ENCODE data around the gene TMOD2. TPM values are rescaled to one million over a fixed set of nuclear protein-coding genes. Genes with fewer than 3 reads are reported as not detected.

Gene TMOD2
- total RNA-seq, 2 experiments from 2014 or later, result 5.6 to 6.9 TPM

- Histone ChIP-seq H3K4me3 (ENCODE audit: low read length) (no peak overlapping the region), H3K36me3 (ENCODE audit: insufficient read depth, low read length) (no peaks in the 10 kb centered on the region), H3K27ac (ENCODE audit: low read depth in 1 of 2, low read length in 2 of 2) (no peak overlapping the region), H3K9me3 (ENCODE audit: control insufficient read depth in 1 of 2, insufficient read depth in 1 of 2, low read length in 2 of 2) (no peaks in the 10 kb centered on the region), H3K27me3 (ENCODE audit: control insufficient read depth in 1 of 2, insufficient read depth in 2 of 2, low read length in 2 of 2) (no peaks in the 10 kb centered on the region), H3K4me1 (ENCODE audit: insufficient read depth, low read length) (no peaks in the 10 kb centered on the region)
- DNase-seq (no peak), ATAC-seq (ENCODE audit: poor library complexity) (no peak)
- Mint-ChIP-seq H3K27ac (no peak overlapping the region), H3K9me3 (no peaks in the 10 kb centered on the region), H3K4me1 (ENCODE audit: low read depth) (peaks cover 22% of the 10 kb centered on the region), H3K4me3 (no peak overlapping the region), H3K36me3 (ENCODE audit: low read depth) (no peaks in the 10 kb centered on the region), H3K27me3 (no peaks in the 10 kb centered on the region)
- intact Hi-C loops (cut with DNase I, micrococcal nuclease), result no loop called here
- TF ChIP-seq CTCF (IDR thresholded peaks at IDR 0.05), result no peak
- POLR2A ChIA-PET, result interaction anchor here (1.0 kb wide), 1 partner anchor 9 kb away, joined by 3 read pairs; no protein-coding TSS in a partner anchor
- CTCF ChIA-PET, result interaction anchor here (1.7 to 5.5 kb wide), 2 partner anchors 18 to 109 kb away, joined by 9 to 26 read pairs; no protein-coding TSS in a partner anchor
Measured at GRCh38 chr15:51758645-51759044, 7.2 kb downstream of the TMOD2 start.

GRCh38 chr15:51759557-51760070 is 8.2 kb downstream of the TMOD2 start:
- H3K27me3 ChIP-seq (ENCODE audit: control insufficient read depth in 1 of 2, insufficient read depth in 2 of 2, low read length in 2 of 2), result no peaks in the 10 kb centered on the region
- H3K4me1 ChIP-seq (ENCODE audit: insufficient read depth, low read length), result no peaks in the 10 kb centered on the region
- Mint-ChIP-seq H3K9me3 (no peaks in the 10 kb centered on the region), H3K27ac (no peak overlapping the region), H3K4me3 (no peak overlapping the region), H3K36me3 (ENCODE audit: low read depth) (no peaks in the 10 kb centered on the region), H3K4me1 (ENCODE audit: low read depth) (peaks cover 12% of the 10 kb centered on the region), H3K27me3 (no peaks in the 10 kb centered on the region)
- DNase-seq, result peak in 3 of 14 experiments; percentile 16 to 32 (median 31)
- CTCF ChIA-PET, result no interaction called here
- no peaks in the 10 kb centered on the region for H3K36me3 ChIP-seq (ENCODE audit: insufficient read depth, low read length)
- ATAC-seq (ENCODE audit: poor library complexity), result no peak
- no peak overlapping the region for H3K27ac ChIP-seq (ENCODE audit: low read depth in 1 of 2, low read length in 2 of 2)
- no peak for TF ChIP-seq CTCF (IDR thresholded peaks at IDR 0.05)
- intact Hi-C loops (cut with DNase I, micrococcal nuclease), result no loop called here
- H3K4me3 ChIP-seq (ENCODE audit: low read length), result no peak overlapping the region
- no peaks in the 10 kb centered on the region for H3K9me3 ChIP-seq (ENCODE audit: control insufficient read depth in 1 of 2, insufficient read depth in 1 of 2, low read length in 2 of 2)
- POLR2A ChIA-PET, result no interaction called here

GRCh38 chr15:51760805-51761204 is 9.4 kb downstream of the TMOD2 start:
- peaks cover under 1% of the 10 kb centered on the region for H3K4me1 Mint-ChIP-seq (ENCODE audit: low read depth)
- no peak for ATAC-seq (ENCODE audit: poor library complexity)
- CTCF ChIA-PET, result interaction anchor here (1.3 kb wide), 1 partner anchor 111 kb away, joined by 6 read pairs; no protein-coding TSS in a partner anchor
- no peak overlapping the region for H3K27ac Mint-ChIP-seq
- intact Hi-C loops (cut with DNase I, micrococcal nuclease), result no loop called here
- no peaks in the 10 kb centered on the region for H3K9me3 Mint-ChIP-seq
- Histone ChIP-seq H3K9me3 (ENCODE audit: control insufficient read depth in 1 of 2, insufficient read depth in 1 of 2, low read length in 2 of 2) (no peaks in the 10 kb centered on the region), H3K4me1 (ENCODE audit: insufficient read depth, low read length) (no peaks in the 10 kb centered on the region), H3K36me3 (ENCODE audit: insufficient read depth, low read length) (no peaks in the 10 kb centered on the region), H3K4me3 (ENCODE audit: low read length) (no peak overlapping the region), H3K27ac (ENCODE audit: low read depth in 1 of 2, low read length in 2 of 2) (no peak overlapping the region), H3K27me3 (ENCODE audit: control insufficient read depth in 1 of 2, insufficient read depth in 2 of 2, low read length in 2 of 2) (no peaks in the 10 kb centered on the region)
- no peaks in the 10 kb centered on the region for H3K36me3 Mint-ChIP-seq (ENCODE audit: low read depth)
- H3K27me3 Mint-ChIP-seq, result no peaks in the 10 kb centered on the region
- POLR2A ChIA-PET, result interaction anchor here (0.6 kb wide), 1 partner anchor 43 kb away, joined by 3 read pairs; no protein-coding TSS in a partner anchor
- H3K4me3 Mint-ChIP-seq, result no peak overlapping the region
- no peak for TF ChIP-seq CTCF (IDR thresholded peaks at IDR 0.05)
- no peak for DNase-seq

Measured in CD4-positive, alpha-beta T cell (primary cell).